GM18507 (cell line): ENCODE results near the gene CRNKL1.

Source experiments
- DNase-seq: peaks from one replicate; pipeline ENCODE4 v3.0.0; 2011; ENCODE audit warnings: low read depth; ENCODE audit not compliant: insufficient read length; ENCODE audit errors: extremely low spot score
- FAIRE-seq: peaks from 2 replicates; lab custom pipeline; 2011; peaks lifted over from hg19 to GRCh38; lab: Jason Lieb, UNC

Gene CRNKL1

GRCh38 chr20:20052074-20052970 is at the start of gene CRNKL1, which contains the start of gene CFAP61:
TSS of gene CRNKL1 (minus strand) at chr20:20052466. CDS start at chr20:20052342, 124 bp downstream.
TSS of gene CFAP61 (plus strand) at chr20:20052532. CDS start at chr20:20056654, 4,122 bp downstream.
- DNase-seq (peak; percentile 84), FAIRE-seq (peak; percentile 99)

- FAIRE-seq (no peak), DNase-seq (no peak)
Measured at GRCh38 chr20:20100881-20101280, 48.6 kb upstream of the CRNKL1 start.

- FAIRE-seq (no peak), DNase-seq (no peak)
Measured at GRCh38 chr20:20096421-20096820, 44.2 kb upstream of the CRNKL1 start.

GRCh38 chr20:20095114-20095872 is 43.0 kb upstream of the CRNKL1 start:
- DNase-seq (no peak), FAIRE-seq (no peak)

- FAIRE-seq (no peak), DNase-seq (no peak)
Measured at GRCh38 chr20:20094410-20094809, 42.1 kb upstream of the CRNKL1 start.

GRCh38 chr20:20092827-20093226 is 40.6 kb upstream of the CRNKL1 start:
- DNase-seq (no peak), FAIRE-seq (no peak)

GRCh38 chr20:20089939-20090338 is 37.7 kb upstream of the CRNKL1 start:
- no peak for FAIRE-seq
- no peak for DNase-seq

GRCh38 chr20:20089018-20089417 is 36.8 kb upstream of the CRNKL1 start:
- no peak for FAIRE-seq
- no peak for DNase-seq

GRCh38 chr20:20085812-20086211 is 33.5 kb upstream of the CRNKL1 start:
- no peak for DNase-seq
- no peak for FAIRE-seq

GRCh38 chr20:20085071-20085470 is 32.8 kb upstream of the CRNKL1 start:
- no peak for FAIRE-seq
- DNase-seq: no peak

GRCh38 chr20:20084296-20084752 is 32.1 kb upstream of the CRNKL1 start:
- DNase-seq (no peak), FAIRE-seq (no peak)

- FAIRE-seq: peak; percentile 75
- DNase-seq: no peak
Measured at GRCh38 chr20:20083807-20084206, 31.5 kb upstream of the CRNKL1 start.

- FAIRE-seq: no peak
Measured at GRCh38 chr20:20079102-20079784, 27.0 kb upstream of the CRNKL1 start.

GRCh38 chr20:20078041-20078440 is 25.8 kb upstream of the CRNKL1 start:
- FAIRE-seq (no peak), DNase-seq (no peak)

More at GRCh38 chr20:20079102-20079784, 27.0 kb upstream of the CRNKL1 start:
- DNase-seq: no peak

- FAIRE-seq: no peak
Measured at GRCh38 chr20:20076297-20077065, 24.2 kb upstream of the CRNKL1 start.

GRCh38 chr20:20075032-20075431 is 22.8 kb upstream of the CRNKL1 start:
- FAIRE-seq: no peak
- no peak for DNase-seq

More at GRCh38 chr20:20076297-20077065, 24.2 kb upstream of the CRNKL1 start:
- DNase-seq: no peak

GRCh38 chr20:20073801-20074371 is 21.6 kb upstream of the CRNKL1 start:
- DNase-seq: no peak
- no peak for FAIRE-seq

GRCh38 chr20:20070871-20071726 is 18.8 kb upstream of the CRNKL1 start:
- no peak for DNase-seq
- no peak for FAIRE-seq
